ENCODE results near the gene RNF150.

RNF150 gene

GRCh38 chr4:140944199-140944515 is 189.1 kb downstream of the RNF150 start:
- peak; percentile 80 for DNase-seq (ENCODE audit: low read depth)
- TF ChIP-seq CTCF (IDR thresholded peaks at IDR 0.05; ENCODE audit: low read depth, low read length, missing control alignments) = no peak
- in situ Hi-C loops (cut with HindIII; ENCODE audit: low sequenced_read_pairs) = no loop called here
- H3K4me3 ChIP-seq (ENCODE audit: low read depth, low read length) = no peak overlapping the region

DNA sequence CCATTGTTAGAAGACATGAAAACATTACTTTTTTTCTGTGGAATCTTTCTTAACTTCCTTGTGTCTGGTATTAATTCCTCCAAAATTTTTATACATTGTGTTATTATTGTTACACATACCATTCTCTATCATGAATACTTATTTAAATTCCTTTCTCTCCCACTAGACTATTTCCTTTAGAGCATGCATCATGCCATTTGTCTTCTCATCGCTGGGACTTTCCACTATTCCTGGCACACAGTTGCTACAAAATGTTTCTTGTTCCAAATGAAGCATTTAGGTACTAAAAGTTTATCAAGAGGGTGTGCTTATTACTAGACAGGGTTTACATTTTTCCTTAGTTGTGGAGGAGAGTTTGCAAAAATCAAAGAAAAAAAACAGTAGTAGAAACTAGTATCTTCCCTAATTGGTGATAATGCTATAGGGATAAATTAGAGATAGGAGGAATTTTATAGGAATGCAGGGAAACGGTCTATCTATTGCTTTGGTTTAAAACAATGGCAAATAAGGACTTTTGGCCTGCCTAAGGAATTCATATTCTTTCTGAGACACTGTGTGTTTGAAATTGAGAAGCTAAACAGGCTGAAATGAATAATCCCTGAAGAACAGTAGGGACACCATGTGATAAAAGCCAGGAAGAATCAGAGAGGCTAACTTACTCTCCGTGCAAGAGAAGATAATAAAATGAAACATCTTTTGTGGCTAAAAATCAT is 189.6 kb downstream of the RNF150 start:
- no peak overlapping the region for H3K4me3 ChIP-seq (ENCODE audit: low read depth, low read length)
- peak; percentile 44 for DNase-seq (ENCODE audit: low read depth)
- TF ChIP-seq CTCF (IDR thresholded peaks at IDR 0.05; ENCODE audit: low read depth, low read length, missing control alignments) = no peak
- in situ Hi-C loops (cut with HindIII; ENCODE audit: low sequenced_read_pairs) = no loop called here

DNA sequence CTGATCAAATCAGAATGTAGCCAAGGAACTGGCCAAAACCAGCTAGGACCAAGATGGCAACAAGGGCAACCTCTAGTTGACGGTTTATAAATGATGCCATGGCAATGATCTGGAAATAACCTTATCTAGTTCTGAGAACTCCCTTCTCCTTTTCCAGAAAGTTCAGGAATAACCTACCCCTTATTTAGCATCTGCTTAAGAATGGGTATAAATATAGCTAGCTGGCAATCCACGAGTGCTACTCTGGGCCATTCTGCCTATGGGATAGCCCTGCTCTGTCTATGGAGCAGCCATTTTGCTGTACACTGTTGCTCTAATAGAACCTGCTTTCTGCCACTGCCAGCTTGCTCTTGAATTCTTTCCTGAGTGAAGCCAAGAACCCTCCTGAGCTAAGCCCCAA is 192.7 kb downstream of the RNF150 start:
- DNase-seq (ENCODE audit: low read depth) = no peak
- in situ Hi-C loops (cut with HindIII; ENCODE audit: low sequenced_read_pairs) = no loop called here
- TF ChIP-seq CTCF (IDR thresholded peaks at IDR 0.05; ENCODE audit: low read depth, low read length, missing control alignments) = no peak
- no peak overlapping the region for H3K4me3 ChIP-seq (ENCODE audit: low read depth, low read length)

DNA sequence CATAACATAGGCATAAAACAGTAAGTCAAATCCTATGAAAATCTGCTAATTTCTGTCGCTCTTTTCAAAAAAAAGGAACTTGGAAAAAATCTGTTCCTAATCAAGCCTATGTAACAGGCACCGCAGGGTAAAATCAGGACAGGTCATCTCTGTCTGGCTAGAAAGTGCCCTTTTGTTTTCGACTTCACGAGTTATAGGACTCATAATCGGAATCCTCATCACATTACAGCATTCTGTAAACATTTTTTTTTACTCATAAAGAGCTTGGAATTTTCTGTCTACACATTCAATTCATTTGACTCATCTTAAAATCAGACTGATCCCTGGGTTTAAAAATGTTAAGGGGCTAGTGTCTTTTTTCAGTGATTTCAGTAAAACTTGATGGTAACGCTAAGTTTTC is 195.4 kb downstream of the RNF150 start:
- in situ Hi-C loops (cut with HindIII; ENCODE audit: low sequenced_read_pairs) = no loop called here
- no peak for DNase-seq (ENCODE audit: low read depth)
- H3K4me3 ChIP-seq (ENCODE audit: low read depth, low read length) = no peak overlapping the region
- TF ChIP-seq CTCF (IDR thresholded peaks at IDR 0.05; ENCODE audit: low read depth, low read length, missing control alignments) = no peak

GRCh38 chr4:140935254-140935653 is 198.0 kb downstream of the RNF150 start:
- H3K4me3 ChIP-seq (ENCODE audit: low read depth, low read length) = no peak overlapping the region
- no peak for TF ChIP-seq CTCF (IDR thresholded peaks at IDR 0.05; ENCODE audit: low read depth, low read length, missing control alignments)
- in situ Hi-C loops (cut with HindIII; ENCODE audit: low sequenced_read_pairs) = no loop called here
- DNase-seq (ENCODE audit: low read depth) = no peak

GRCh38 chr4:140932501-140933045 is 200.7 kb downstream of the RNF150 start:
- no peak for TF ChIP-seq CTCF (IDR thresholded peaks at IDR 0.05; ENCODE audit: low read depth, low read length, missing control alignments)
- H3K4me3 ChIP-seq (ENCODE audit: low read depth, low read length) = no peak overlapping the region
- in situ Hi-C loops (cut with HindIII; ENCODE audit: low sequenced_read_pairs) = no loop called here
- DNase-seq (ENCODE audit: low read depth) = no peak

All from astrocyte of the cerebellum (primary cell).